GM12878 (cell line): ENCODE data around the gene ARID3A. TPM values are rescaled to one million over a fixed set of nuclear protein-coding genes. Genes with fewer than 3 reads are reported as not detected.

Experiments
- BCL11A ChIP-seq: IDR thresholded peaks from 2 replicates; pipeline ENCODE4 v1.6.1; 2011; ENCODE audit warnings: low read depth, low read length
- GATAD2B ChIP-seq: fragments of 450-650 bp; conservative IDR thresholded peaks from 2 replicates; pipeline ENCODE4 v1.6.1; 2017; ENCODE audit warnings: low read depth, mild to moderate bottlenecking, moderate library complexity
- PAX8 ChIP-seq: fragments of 450-650 bp; IDR thresholded peaks from 2 replicates; pipeline ENCODE4 v1.6.1; 2017; ENCODE audit warnings: mild to moderate bottlenecking, moderate library complexity
- STAT1 ChIP-seq: fragments of 450-650 bp; conservative IDR thresholded peaks from 2 replicates; pipeline ENCODE4 v1.6.1; 2014; ENCODE audit warnings: antibody characterized with exemption, mild to moderate bottlenecking
- ZBED1 ChIP-seq: IDR thresholded peaks from 2 replicates; pipeline ENCODE4 v1.6.1; 2016; ENCODE audit warnings: borderline replicate concordance
- ZNF622 ChIP-seq: fragments of 450-650 bp; IDR thresholded peaks from 2 replicates; pipeline ENCODE4 v1.6.1; 2017; ENCODE audit warnings: mild to moderate bottlenecking, inconsistent platforms
- polyA plus RNA-seq, 11 experiments: library from polyadenylated mRNA; depleted of rRNA in 4 of 11; unstranded in 6 of 11; stranded (reverse) in 5 of 11; fragments of >200 nt; fragmentation: Nextera tagmentation in 4 of 11; fragmentation: Illumina TruSeq in 1 of 11; extraction: Ambion mirVana in 4 of 11; extraction: Trizol in 1 of 11; gene quantifications; 1 replicate in 1 of 11; 2 replicates in 10 of 11; pipeline versions ENCODE4 v1.2.1 to v1.2.3, GENCODE V29; 2011 to 2016; ENCODE audit warnings: inconsistent platforms in 2 of 11, missing spikeins in 2 of 11, low read depth in 1 of 11
- total RNA-seq, 4 experiments: library from RNA; depleted of rRNA in 3 of 4; stranded (reverse); fragments of >200 nt in 3 of 4; fragmentation: Illumina TruSeq in 1 of 4; extraction: Trizol in 1 of 4; gene quantifications; 2 replicates each; pipeline versions ENCODE4 v1.2.1 to v1.2.3, GENCODE V29; 2013 to 2021
- TF ChIP-seq, protein P1 (sequence below): fragments of 450-650 bp; formaldehyde crosslinking; IDR thresholded peaks from 2 replicates; pipeline ENCODE4 v1.4.0; 2022; ENCODE audit warnings: mild to moderate bottlenecking, moderate library complexity
- TF ChIP-seq, protein P2 (sequence below): IDR thresholded peaks from 2 replicates; pipeline ENCODE4 v1.6.1; 2012; ENCODE audit warnings: low read depth, low read length, improper control_type of control experiment
- TF ChIP-seq, protein P3 (sequence below): fragments of 450-650 bp; formaldehyde crosslinking; IDR thresholded peaks from 2 replicates; pipeline ENCODE4 v1.4.0; 2020; ENCODE audit warnings: mild to moderate bottlenecking, moderate library complexity
- TF ChIP-seq, protein P4 (sequence below): fragments of 450-650 bp; IDR thresholded peaks from 2 replicates; pipeline ENCODE4 v1.6.1; 2018; ENCODE audit warnings: mild to moderate bottlenecking, low read depth, moderate library complexity; ENCODE audit not compliant: partially characterized antibody

ARID3A gene
- total and polyA plus RNA-seq, 10 of the 15 experiments (the other 5 are each of a cell fraction or from before 2014, with no cell fraction given) = 0.76 to 70.0 (median 16.7) TPM

DNA sequence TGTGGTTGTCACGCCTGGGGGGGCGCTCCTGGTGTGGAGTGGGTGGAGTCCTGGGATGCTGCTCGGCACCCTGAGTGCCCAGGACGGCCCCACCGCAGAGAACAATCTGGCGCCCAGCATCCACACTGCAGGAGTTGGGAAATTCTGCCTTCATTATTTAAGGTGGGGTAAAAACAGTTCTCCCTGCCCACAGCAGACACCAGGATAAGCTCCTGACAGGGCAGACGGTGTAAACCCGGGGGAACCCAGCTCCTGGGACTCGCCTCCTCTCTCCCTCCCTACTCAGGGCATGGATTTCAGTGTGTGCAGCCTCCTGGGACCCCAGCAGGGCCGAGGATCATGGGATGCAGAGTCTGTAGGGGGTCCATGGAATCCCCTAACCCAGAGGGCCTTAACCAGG is 50.6 kb downstream of the ARID3A start (continued):
- TF ChIP-seq, protein P1, sequence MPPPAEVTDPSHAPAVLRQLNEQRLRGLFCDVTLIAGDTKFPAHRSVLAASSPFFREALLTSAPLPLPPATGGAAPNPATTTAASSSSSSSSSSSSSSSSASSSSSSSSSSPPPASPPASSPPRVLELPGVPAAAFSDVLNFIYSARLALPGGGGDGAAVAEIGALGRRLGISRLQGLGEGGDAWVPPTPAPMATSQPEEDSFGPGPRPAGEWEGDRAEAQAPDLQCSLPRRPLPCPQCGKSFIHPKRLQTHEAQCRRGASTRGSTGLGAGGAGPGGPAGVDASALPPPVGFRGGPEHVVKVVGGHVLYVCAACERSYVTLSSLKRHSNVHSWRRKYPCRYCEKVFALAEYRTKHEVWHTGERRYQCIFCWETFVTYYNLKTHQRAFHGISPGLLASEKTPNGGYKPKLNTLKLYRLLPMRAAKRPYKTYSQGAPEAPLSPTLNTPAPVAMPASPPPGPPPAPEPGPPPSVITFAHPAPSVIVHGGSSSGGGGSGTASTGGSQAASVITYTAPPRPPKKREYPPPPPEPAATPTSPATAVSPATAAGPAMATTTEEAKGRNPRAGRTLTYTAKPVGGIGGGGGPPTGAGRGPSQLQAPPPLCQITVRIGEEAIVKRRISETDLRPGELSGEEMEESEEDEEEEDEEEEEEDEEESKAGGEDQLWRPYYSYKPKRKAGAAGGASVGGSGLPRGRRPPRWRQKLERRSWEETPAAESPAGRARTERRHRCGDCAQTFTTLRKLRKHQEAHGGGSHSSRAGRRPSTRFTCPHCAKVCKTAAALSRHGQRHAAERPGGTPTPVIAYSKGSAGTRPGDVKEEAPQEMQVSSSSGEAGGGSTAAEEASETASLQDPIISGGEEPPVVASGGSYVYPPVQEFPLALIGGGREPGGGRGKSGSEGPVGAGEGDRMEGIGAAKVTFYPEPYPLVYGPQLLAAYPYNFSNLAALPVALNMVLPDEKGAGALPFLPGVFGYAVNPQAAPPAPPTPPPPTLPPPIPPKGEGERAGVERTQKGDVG = no peak
- TF ChIP-seq STAT1 (no peak), ZBED1 (no peak), GATAD2B (no peak), BCL11A (no peak), ZNF622 (no peak), PAX8 (no peak)
- TF ChIP-seq, protein P2, sequence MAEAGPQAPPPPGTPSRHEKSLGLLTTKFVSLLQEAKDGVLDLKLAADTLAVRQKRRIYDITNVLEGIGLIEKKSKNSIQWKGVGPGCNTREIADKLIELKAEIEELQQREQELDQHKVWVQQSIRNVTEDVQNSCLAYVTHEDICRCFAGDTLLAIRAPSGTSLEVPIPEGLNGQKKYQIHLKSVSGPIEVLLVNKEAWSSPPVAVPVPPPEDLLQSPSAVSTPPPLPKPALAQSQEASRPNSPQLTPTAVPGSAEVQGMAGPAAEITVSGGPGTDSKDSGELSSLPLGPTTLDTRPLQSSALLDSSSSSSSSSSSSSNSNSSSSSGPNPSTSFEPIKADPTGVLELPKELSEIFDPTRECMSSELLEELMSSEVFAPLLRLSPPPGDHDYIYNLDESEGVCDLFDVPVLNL = no peak
- TF ChIP-seq, protein P3, sequence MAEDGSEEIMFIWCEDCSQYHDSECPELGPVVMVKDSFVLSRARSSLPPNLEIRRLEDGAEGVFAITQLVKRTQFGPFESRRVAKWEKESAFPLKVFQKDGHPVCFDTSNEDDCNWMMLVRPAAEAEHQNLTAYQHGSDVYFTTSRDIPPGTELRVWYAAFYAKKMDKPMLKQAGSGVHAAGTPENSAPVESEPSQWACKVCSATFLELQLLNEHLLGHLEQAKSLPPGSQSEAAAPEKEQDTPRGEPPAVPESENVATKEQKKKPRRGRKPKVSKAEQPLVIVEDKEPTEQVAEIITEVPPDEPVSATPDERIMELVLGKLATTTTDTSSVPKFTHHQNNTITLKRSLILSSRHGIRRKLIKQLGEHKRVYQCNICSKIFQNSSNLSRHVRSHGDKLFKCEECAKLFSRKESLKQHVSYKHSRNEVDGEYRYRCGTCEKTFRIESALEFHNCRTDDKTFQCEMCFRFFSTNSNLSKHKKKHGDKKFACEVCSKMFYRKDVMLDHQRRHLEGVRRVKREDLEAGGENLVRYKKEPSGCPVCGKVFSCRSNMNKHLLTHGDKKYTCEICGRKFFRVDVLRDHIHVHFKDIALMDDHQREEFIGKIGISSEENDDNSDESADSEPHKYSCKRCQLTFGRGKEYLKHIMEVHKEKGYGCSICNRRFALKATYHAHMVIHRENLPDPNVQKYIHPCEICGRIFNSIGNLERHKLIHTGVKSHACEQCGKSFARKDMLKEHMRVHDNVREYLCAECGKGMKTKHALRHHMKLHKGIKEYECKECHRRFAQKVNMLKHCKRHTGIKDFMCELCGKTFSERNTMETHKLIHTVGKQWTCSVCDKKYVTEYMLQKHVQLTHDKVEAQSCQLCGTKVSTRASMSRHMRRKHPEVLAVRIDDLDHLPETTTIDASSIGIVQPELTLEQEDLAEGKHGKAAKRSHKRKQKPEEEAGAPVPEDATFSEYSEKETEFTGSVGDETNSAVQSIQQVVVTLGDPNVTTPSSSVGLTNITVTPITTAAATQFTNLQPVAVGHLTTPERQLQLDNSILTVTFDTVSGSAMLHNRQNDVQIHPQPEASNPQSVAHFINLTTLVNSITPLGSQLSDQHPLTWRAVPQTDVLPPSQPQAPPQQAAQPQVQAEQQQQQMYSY (CRISPR knock-in tag) = no peak
- TF ChIP-seq, protein P4, sequence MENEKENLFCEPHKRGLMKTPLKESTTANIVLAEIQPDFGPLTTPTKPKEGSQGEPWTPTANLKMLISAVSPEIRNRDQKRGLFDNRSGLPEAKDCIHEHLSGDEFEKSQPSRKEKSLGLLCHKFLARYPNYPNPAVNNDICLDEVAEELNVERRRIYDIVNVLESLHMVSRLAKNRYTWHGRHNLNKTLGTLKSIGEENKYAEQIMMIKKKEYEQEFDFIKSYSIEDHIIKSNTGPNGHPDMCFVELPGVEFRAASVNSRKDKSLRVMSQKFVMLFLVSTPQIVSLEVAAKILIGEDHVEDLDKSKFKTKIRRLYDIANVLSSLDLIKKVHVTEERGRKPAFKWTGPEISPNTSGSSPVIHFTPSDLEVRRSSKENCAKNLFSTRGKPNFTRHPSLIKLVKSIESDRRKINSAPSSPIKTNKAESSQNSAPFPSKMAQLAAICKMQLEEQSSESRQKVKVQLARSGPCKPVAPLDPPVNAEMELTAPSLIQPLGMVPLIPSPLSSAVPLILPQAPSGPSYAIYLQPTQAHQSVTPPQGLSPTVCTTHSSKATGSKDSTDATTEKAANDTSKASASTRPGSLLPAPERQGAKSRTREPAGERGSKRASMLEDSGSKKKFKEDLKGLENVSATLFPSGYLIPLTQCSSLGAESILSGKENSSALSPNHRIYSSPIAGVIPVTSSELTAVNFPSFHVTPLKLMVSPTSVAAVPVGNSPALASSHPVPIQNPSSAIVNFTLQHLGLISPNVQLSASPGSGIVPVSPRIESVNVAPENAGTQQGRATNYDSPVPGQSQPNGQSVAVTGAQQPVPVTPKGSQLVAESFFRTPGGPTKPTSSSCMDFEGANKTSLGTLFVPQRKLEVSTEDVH = no peak
